ENCODE data around the gene RILPL1.

- no peak for TF ChIP-seq POLR2AphosphoS5 (IDR thresholded peaks at IDR 0.05)
- no peak for TF ChIP-seq CTCF (IDR thresholded peaks at IDR 0.05)
These were observed 89.2 kb downstream of the RILPL1 start for GRCh38 chr12:123444092-123445026.

Data from sigmoid colon (tissue), 4 donors.